CD4-positive, CD25-positive, alpha-beta regulatory T cell (primary cell): ENCODE measurements around the gene CHST9. TPM values are rescaled to one million over a fixed set of nuclear protein-coding genes. Genes with fewer than 3 reads are reported as not detected.
"Not testable (repeated sequence)": the region's sequence is repeated elsewhere in the genome, so short reads cannot be mapped to it uniquely, and the experiment has no call there.

ENCODE experiments used
- ATAC-seq, 2 donors: fragments of 150-1000 bp; cut with Tn5 transposase; one replicate each; pipeline ENCODE4 v1.10.0; 2021; ENCODE audit warnings: low read depth in 2 of 2, moderate number of reproducible peaks in 2 of 2, moderate library complexity in 1 of 2
- DNase-seq, 3 donors: peaks; one replicate each; pipeline versions ENCODE4 v3.0.0 to v3.0.0-alpha.2; 2012 to 2022; ENCODE audit warnings: mixed read lengths in 1 of 3
- H3K27ac ChIP-seq: one replicate; pipeline ENCODE4 v1.7.0; 2013; ENCODE audit warnings: mild to moderate bottlenecking, low read length; ENCODE audit not compliant: insufficient read depth, poor library complexity, severe bottlenecking
- H3K27me3 ChIP-seq: one replicate; pipeline ENCODE4 v1.7.0; 2013; ENCODE audit warnings: low read length; ENCODE audit not compliant: control insufficient read depth, insufficient read depth
- H3K36me3 ChIP-seq: one replicate; pipeline ENCODE4 v1.7.0; 2013; ENCODE audit warnings: mild to moderate bottlenecking, low read length, moderate library complexity; ENCODE audit not compliant: control insufficient read depth, insufficient read depth
- H3K4me1 ChIP-seq: 2 replicates; pipeline ENCODE4 v1.7.0; 2013; ENCODE audit warnings: mild to moderate bottlenecking, low read length; ENCODE audit not compliant: insufficient read depth, control insufficient read depth, poor library complexity, severe bottlenecking
- H3K4me3 ChIP-seq: one replicate; pipeline ENCODE4 v1.7.0; 2013; ENCODE audit warnings: low read depth, mild to moderate bottlenecking, low read length, moderate library complexity
- H3K9me3 ChIP-seq, 2 experiments: 1 replicate in 1 of 2; 2 replicates in 1 of 2; pipeline ENCODE4 v1.7.0; 2013; ENCODE audit warnings: low read length in 2 of 2, mild to moderate bottlenecking in 1 of 2, moderate library complexity in 1 of 2; ENCODE audit not compliant: control insufficient read depth in 2 of 2
- H3K27ac Mint-ChIP-seq, 3 donors: one replicate each; pipeline ENCODE4 v1.8.0; 2020 to 2022; ENCODE audit warnings: mild to moderate bottlenecking in 3 of 3, mixed read lengths in 3 of 3, moderate library complexity in 2 of 3
- H3K27me3 Mint-ChIP-seq: one replicate; pipeline ENCODE4 v1.8.0; 2022; ENCODE audit warnings: mild to moderate bottlenecking, mixed read lengths
- H3K36me3 Mint-ChIP-seq: one replicate; pipeline ENCODE4 v1.8.0; 2020; ENCODE audit warnings: mixed read lengths
- H3K4me1 Mint-ChIP-seq, 4 donors: one replicate each; pipeline ENCODE4 v1.8.0; 2020 to 2022; ENCODE audit warnings: mixed read lengths in 4 of 4, mild to moderate bottlenecking in 1 of 4
- H3K4me3 Mint-ChIP-seq, 4 donors: one replicate each; pipeline ENCODE4 v1.8.0; 2020 to 2022; ENCODE audit warnings: mild to moderate bottlenecking in 4 of 4, mixed read lengths in 4 of 4, moderate library complexity in 3 of 4
- H3K9me3 Mint-ChIP-seq, 7 donors: one replicate each; pipeline ENCODE4 v1.8.0; 2020 to 2022; ENCODE audit warnings: mixed read lengths in 7 of 7, mild to moderate bottlenecking in 3 of 7, moderate library complexity in 2 of 7
- polyA plus RNA-seq, 4 donors: library from polyadenylated mRNA; unstranded; fragments of 300-500 nt; fragmentation: Illumina TruSeq; gene quantifications; one replicate each; pipeline ENCODE4 v1.2.3, GENCODE V29; 2021
- total RNA-seq: library from RNA; stranded (reverse); gene quantifications from one replicate; pipeline ENCODE4 v1.2.3, GENCODE V29; 2022

The CHST9 gene
- total and polyA plus RNA-seq, 5 donors from 2014 or later: not detected

DNA sequence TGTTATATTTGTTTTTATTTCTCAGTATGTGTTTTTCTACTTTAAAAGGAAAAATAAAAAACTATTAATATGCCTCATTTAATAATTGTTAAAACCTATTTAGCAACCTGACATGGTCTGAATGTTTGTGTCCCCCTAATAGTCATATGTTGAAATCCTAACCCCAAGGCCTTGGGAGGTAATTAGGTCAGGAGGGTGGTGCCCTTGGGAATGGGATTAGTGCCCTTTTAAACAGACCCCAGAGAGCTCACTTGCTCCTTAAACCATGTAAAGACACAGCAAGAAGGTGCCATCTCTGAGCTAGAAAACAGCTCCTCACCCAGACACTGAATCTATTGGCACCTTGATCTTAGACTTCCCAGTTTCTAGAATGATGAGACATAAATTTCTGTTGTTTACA, 71.8 kb downstream of the CHST9 start:
- no peak overlapping the region for H3K4me3 Mint-ChIP-seq
- no peaks in the 10 kb centered on the region for H3K4me1 ChIP-seq
- H3K9me3 ChIP-seq: no peaks in the 10 kb centered on the region
- no peaks in the 10 kb centered on the region for H3K4me1 Mint-ChIP-seq
- peaks cover 0 to 27% (median 4%) of the 10 kb centered on the region in 7 donors for H3K9me3 Mint-ChIP-seq
- H3K36me3 Mint-ChIP-seq: no peaks in the 10 kb centered on the region
- DNase-seq: no peak
- H3K4me3 ChIP-seq: no peak overlapping the region
- H3K27ac Mint-ChIP-seq: no peak overlapping the region
- H3K27me3 Mint-ChIP-seq: no peaks in the 10 kb centered on the region
- ATAC-seq: no peak
- H3K27me3 ChIP-seq: no peaks in the 10 kb centered on the region
- no peaks in the 10 kb centered on the region for H3K36me3 ChIP-seq
- no peak overlapping the region for H3K27ac ChIP-seq

- H3K4me3 Mint-ChIP-seq: no peak overlapping the region
- Histone ChIP-seq H3K27ac (no peak overlapping the region), H3K4me1 (no peaks in the 10 kb centered on the region), H3K36me3 (no peaks in the 10 kb centered on the region), H3K4me3 (no peak overlapping the region), H3K27me3 (no peaks in the 10 kb centered on the region), H3K9me3 (no peaks in the 10 kb centered on the region)
- no peaks in the 10 kb centered on the region for H3K36me3 Mint-ChIP-seq
- ATAC-seq: no peak
- no peaks in the 10 kb centered on the region for H3K27me3 Mint-ChIP-seq
- no peaks in the 10 kb centered on the region for H3K4me1 Mint-ChIP-seq
- H3K27ac Mint-ChIP-seq: no peak overlapping the region
- no peak for DNase-seq
- peaks cover 0 to 33% (median 7%) of the 10 kb centered on the region in 7 donors for H3K9me3 Mint-ChIP-seq
These were observed 74.8 kb downstream of the CHST9 start for GRCh38 chr18:27110319-27110718.

DNA sequence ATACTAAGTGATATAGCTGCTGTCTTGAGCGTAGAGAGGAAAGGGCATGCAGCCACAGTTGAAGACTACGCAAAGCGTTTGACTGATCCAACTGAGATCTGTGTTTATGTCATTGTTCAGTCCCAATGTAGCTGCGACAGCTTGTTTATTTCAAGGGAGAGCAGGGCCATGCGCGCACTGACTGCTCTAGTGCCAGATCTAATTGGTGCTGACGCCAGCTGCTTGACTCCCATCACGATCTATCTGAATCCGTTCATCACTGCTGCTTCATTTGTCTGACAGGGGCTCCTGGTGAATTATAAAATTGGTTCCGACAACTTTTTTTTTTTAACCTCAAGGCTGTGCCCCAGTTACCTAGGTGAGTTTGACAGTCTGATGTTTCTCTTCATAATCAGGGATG, 75.7 kb downstream of the CHST9 start:
- H3K27me3 ChIP-seq: no peaks in the 10 kb centered on the region
- H3K27me3 Mint-ChIP-seq: no peaks in the 10 kb centered on the region
- no peak overlapping the region for H3K27ac Mint-ChIP-seq
- DNase-seq (no peak), ATAC-seq (no peak)
- H3K4me1 Mint-ChIP-seq: no peaks in the 10 kb centered on the region
- no peaks in the 10 kb centered on the region for H3K9me3 ChIP-seq
- no peaks in the 10 kb centered on the region for H3K4me1 ChIP-seq
- peaks cover 0 to 31% (median 7%) of the 10 kb centered on the region in 7 donors for H3K9me3 Mint-ChIP-seq
- no peak overlapping the region for H3K4me3 ChIP-seq
- no peaks in the 10 kb centered on the region for H3K36me3 ChIP-seq
- H3K4me3 Mint-ChIP-seq: no peak overlapping the region
- H3K36me3 Mint-ChIP-seq: no peaks in the 10 kb centered on the region
- no peak overlapping the region for H3K27ac ChIP-seq

- H3K9me3 ChIP-seq: no peaks in the 10 kb centered on the region
- no peaks in the 10 kb centered on the region for H3K4me1 Mint-ChIP-seq
- no peaks in the 10 kb centered on the region for H3K36me3 ChIP-seq
- DNase-seq: no peak
- no peak overlapping the region for H3K4me3 ChIP-seq
- no peak overlapping the region for H3K27ac Mint-ChIP-seq
- peaks cover 0 to 34% (median 7%) of the 10 kb centered on the region in 7 donors for H3K9me3 Mint-ChIP-seq
- H3K4me1 ChIP-seq: no peaks in the 10 kb centered on the region
- no peaks in the 10 kb centered on the region for H3K27me3 ChIP-seq
- no peaks in the 10 kb centered on the region for H3K36me3 Mint-ChIP-seq
- ATAC-seq: no peak
- no peak overlapping the region for H3K4me3 Mint-ChIP-seq
- H3K27ac ChIP-seq: no peak overlapping the region
- no peaks in the 10 kb centered on the region for H3K27me3 Mint-ChIP-seq
These were observed 76.3 kb downstream of the CHST9 start for GRCh38 chr18:27108842-27109241.

GRCh38 chr18:27104743-27105142, 80.4 kb downstream of the CHST9 start:
- Mint-ChIP-seq H3K27me3 (no peaks in the 10 kb centered on the region), H3K4me3 (no peak overlapping the region), H3K27ac (no peak overlapping the region), H3K9me3 (peaks cover 0 to 24% (median 9%) of the 10 kb centered on the region in 7 donors), H3K4me1 (no peaks in the 10 kb centered on the region), H3K36me3 (no peaks in the 10 kb centered on the region)
- Histone ChIP-seq H3K4me1 (no peaks in the 10 kb centered on the region), H3K9me3 (no peaks in the 10 kb centered on the region), H3K36me3 (no peaks in the 10 kb centered on the region), H3K4me3 (no peak overlapping the region), H3K27me3 (no peaks in the 10 kb centered on the region), H3K27ac (no peak overlapping the region)
- DNase-seq (no peak), ATAC-seq (no peak)

DNA sequence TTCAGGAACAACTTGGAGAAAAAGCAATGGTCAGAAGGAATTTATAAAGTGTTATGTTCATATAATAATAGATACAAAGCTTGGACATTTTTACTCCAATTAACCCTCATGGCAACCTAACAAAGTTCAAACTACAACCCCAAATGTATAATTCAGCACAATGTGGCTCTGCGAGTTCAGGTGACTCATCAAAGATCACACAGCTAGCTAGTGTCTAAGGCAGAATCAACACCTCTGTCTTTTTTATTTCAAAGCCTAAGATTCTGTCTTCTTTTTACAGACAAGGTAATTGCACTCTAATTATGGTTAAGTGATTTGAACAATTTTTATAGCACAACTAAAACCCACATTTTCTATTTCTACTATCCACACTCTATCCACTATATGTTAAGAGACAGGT, 90.5 kb downstream of the CHST9 start:
- ATAC-seq (no peak), DNase-seq (no peak)
- Histone ChIP-seq H3K27me3 (no peaks in the 10 kb centered on the region), H3K36me3 (no peaks in the 10 kb centered on the region), H3K27ac (no peak overlapping the region), H3K9me3 (no peaks in the 10 kb centered on the region), H3K4me3 (no peak overlapping the region), H3K4me1 (no peaks in the 10 kb centered on the region)
- no peak overlapping the region for H3K27ac Mint-ChIP-seq
- H3K4me3 Mint-ChIP-seq: no peak overlapping the region
- no peaks in the 10 kb centered on the region for H3K27me3 Mint-ChIP-seq
- no peaks in the 10 kb centered on the region for H3K4me1 Mint-ChIP-seq
- no peaks in the 10 kb centered on the region for H3K36me3 Mint-ChIP-seq
- peaks cover 0 to 50% (median 6%) of the 10 kb centered on the region in 7 donors for H3K9me3 Mint-ChIP-seq

- not testable (repeated sequence) for H3K4me3 Mint-ChIP-seq, H3K4me1 Mint-ChIP-seq, DNase-seq, H3K9me3 ChIP-seq, H3K4me3 ChIP-seq, H3K27me3 Mint-ChIP-seq, H3K36me3 Mint-ChIP-seq, H3K27me3 ChIP-seq, H3K36me3 ChIP-seq, ATAC-seq, H3K4me1 ChIP-seq, H3K27ac Mint-ChIP-seq, H3K27ac ChIP-seq
- H3K9me3 Mint-ChIP-seq: peaks cover 0 to 38% (median 6%) of the 10 kb centered on the region in 7 donors
These were observed 91.8 kb downstream of the CHST9 start for GRCh38 chr18:27093290-27093689.

DNA sequence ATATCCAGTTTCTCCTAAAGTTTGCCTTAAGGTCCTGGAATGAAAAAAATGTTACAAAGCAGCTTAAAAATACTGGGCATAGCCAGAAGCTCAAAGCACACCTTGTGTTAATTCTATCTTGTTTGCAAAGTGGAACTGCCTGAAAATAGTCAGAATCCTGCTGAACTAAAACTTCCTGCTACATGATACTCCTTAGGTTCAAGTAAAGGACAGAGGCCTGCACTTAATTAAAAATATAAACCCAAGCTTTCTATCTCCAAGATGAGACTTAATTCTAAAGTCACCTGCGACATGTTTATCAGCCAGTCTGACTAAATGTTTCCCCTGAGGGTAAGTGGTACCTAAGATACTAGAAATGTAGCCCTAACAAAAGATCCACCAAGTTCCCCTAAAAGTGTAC, 103.4 kb downstream of the CHST9 start:
- H3K36me3 Mint-ChIP-seq: no peaks in the 10 kb centered on the region
- Histone ChIP-seq H3K27me3 (no peaks in the 10 kb centered on the region), H3K4me1 (no peaks in the 10 kb centered on the region), H3K27ac (no peak overlapping the region), H3K4me3 (no peak overlapping the region), H3K9me3 (no peaks in the 10 kb centered on the region), H3K36me3 (no peaks in the 10 kb centered on the region)
- H3K27ac Mint-ChIP-seq: no peak overlapping the region
- ATAC-seq (no peak), DNase-seq (no peak)
- H3K4me3 Mint-ChIP-seq: no peak overlapping the region
- no peaks in the 10 kb centered on the region for H3K27me3 Mint-ChIP-seq
- no peaks in the 10 kb centered on the region for H3K4me1 Mint-ChIP-seq
- H3K9me3 Mint-ChIP-seq: peaks cover 0 to 27% (median 6%) of the 10 kb centered on the region in 7 donors
